Mononuclear cell (primary cell): ENCODE results near the gene KDM5A. TPM values are rescaled to one million over a fixed set of nuclear protein-coding genes. Genes with fewer than 3 reads are reported as not detected.
"Not testable (repeated sequence)": the region's sequence is repeated elsewhere in the genome, so short reads cannot be mapped to it uniquely, and the experiment has no call there.

ENCODE experiments used
- H3K27me3 ChIP-seq: 2 replicates; pipeline ENCODE4 v1.6.0; 2011; ENCODE audit warnings: low read length, control low read depth; ENCODE audit not compliant: insufficient read depth
- H3K4me1 ChIP-seq: 2 replicates; pipeline ENCODE4 v1.5.1; 2011; ENCODE audit warnings: mild to moderate bottlenecking, low read length, control low read depth; ENCODE audit not compliant: insufficient read depth
- H3K4me3 ChIP-seq: 2 replicates; pipeline ENCODE4 v1.5.1; 2011; ENCODE audit warnings: mild to moderate bottlenecking, low read length, moderate library complexity
- H3K9me3 ChIP-seq: 2 replicates; pipeline ENCODE4 v1.5.1; 2011; ENCODE audit warnings: low read depth, mild to moderate bottlenecking, control low read depth, low read length
- total RNA-seq: library from RNA; depleted of rRNA; stranded (reverse); fragments of >200 nt; gene quantifications from one replicate; pipeline ENCODE4 v1.2.3, GENCODE V29; 2012

KDM5A gene
- total RNA-seq = 123 TPM

DNA sequence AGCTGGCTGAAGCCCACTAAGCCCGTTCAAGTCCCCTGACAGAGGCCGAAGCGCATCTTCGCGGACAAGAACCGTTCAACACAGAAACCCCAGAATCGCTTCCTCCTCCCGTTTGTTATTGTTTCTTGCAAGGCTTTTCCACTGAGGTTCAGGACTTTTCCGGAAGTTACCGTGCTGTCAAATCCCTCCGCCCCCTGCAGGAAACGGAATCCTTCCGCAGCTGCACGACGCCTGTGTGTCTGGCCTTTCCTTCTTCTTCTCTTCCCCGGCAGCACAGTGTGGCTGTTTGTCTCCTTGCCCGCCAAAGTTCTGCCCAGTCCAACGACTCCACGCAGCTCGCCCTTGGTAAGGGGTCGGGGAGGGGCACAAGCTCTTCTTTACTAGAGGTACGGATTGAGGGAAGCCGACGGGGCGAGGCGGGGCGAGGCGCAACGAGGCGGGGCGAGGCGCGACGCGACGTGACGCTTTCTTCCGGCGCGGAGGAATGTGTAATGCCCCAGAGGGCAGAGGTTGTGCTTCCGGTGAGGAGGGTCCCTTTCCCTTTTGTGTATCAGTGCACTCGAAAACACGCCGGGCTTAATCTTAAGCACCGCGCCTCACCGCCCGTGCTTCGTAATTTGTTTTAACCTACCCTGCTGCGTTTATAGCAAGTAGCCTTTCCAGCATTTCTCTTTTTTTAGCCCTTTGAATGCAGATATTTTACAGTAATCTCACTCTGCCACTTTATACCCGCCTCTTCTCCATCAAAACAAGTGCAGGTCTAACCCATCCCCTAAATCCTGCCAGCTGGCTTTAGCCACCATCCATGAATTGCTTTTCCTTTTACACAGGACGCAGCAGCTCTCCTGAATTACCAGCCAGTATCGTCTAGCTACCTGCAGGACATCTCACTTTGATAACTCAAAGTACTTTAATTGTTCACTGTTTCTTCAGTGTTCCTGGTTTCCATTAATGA is at the start of gene KDM5A:
KDM5A (minus strand) TSS at position 179 of the 955 bp plus-strand sequence. CDS start 229 bp downstream, outside the sequence.
- H3K4me3 ChIP-seq = peak within 1 kb of the TSS; percentile 99
- H3K9me3 ChIP-seq = no peaks in the 10 kb centered on the region
- H3K27me3 ChIP-seq = no peaks in the 10 kb centered on the region
- peaks cover 31% of the 10 kb centered on the region for H3K4me1 ChIP-seq

DNA sequence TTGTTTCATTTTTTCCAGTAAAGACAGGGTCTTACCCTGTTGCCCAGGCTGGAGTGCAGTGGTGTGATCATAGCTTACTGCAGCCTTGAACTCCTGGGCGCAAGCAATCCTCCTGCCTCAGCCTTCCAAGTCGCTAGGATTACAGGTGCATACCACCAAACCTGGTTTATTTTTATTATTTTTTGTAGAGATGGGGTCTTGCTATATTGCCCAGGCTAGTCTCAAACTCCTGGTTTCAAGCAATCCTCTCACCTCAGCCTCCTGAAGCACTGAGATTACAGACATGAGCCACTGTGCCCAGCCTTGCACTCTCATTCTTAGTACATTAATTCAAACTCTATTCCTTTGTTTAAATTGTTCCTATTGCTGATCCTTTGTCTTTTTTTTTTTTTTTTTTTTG is 46.6 kb upstream of the KDM5A start:
- H3K9me3 ChIP-seq, H3K4me3 ChIP-seq, H3K27me3 ChIP-seq, H3K4me1 ChIP-seq: not testable (repeated sequence)

DNA sequence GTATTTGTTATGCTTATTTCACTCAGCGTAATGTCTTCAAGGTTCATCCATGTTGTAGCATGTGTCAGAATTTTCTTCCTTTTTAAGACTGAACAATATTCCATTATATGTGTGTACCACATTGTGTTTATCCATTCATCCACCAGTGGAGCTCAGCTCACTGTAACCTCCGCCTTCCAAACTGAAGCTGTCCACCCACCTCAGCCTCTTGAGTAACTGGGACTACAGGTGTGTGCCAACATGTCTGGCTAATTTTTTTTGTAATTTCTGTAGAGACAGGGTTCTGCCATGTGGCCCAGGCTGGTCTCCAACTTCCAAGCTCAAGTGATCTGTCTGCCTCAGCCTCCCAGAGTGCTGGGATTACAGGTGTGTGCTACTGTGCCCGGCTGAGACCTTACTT is 33.4 kb upstream of the KDM5A start:
- Histone ChIP-seq H3K27me3 (no peaks in the 10 kb centered on the region), H3K4me3 (no peak overlapping the region), H3K4me1 (no peaks in the 10 kb centered on the region), H3K9me3 (no peaks in the 10 kb centered on the region)

DNA sequence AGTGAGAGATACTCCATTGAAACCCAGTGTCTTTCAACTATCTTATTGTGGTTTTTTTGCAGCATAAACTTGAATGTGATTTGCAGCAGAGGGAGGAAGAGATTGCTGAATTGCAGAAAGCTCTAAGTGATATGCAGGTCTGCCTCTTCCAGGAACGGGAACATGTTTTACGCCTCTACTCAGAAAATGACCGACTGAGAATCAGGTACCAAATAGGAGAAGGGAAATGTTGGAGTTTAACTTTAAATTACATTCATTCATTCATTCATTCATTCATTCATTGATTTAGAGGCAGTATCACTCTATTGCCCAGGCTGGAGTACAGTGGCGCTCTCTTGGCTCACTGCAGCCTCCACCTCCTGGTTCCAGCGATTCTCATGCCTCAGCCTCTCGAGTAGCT is 29.3 kb upstream of the KDM5A start:
- Histone ChIP-seq H3K27me3 (no peaks in the 10 kb centered on the region), H3K9me3 (no peaks in the 10 kb centered on the region)

DNA sequence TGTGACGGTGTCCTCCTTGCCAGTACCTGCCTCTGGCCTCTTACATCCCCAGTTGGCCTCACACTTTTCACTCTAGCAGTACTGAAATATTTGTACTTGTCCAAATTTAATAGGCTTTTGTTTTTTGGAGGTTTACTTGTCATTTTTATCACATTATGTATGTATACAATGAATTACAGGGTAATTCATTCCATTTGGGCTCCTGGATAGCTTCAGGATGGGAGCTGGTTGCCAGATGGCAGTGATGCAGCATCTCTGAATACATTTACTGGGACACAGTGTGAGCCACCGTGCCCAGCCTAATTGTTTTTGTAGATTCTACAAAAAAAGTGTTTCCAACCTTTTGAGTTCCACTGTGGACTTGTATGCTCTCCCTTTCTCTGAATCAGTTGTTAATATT is 25.7 kb upstream of the KDM5A start:
- no peaks in the 10 kb centered on the region for H3K9me3 ChIP-seq
- no peak overlapping the region for H3K4me3 ChIP-seq
- H3K4me1 ChIP-seq = no peaks in the 10 kb centered on the region
- no peaks in the 10 kb centered on the region for H3K27me3 ChIP-seq

More for the DNA sequence above, 29.3 kb upstream of the KDM5A start:
- H3K4me1 ChIP-seq = no peaks in the 10 kb centered on the region
- H3K4me3 ChIP-seq = no peak overlapping the region

DNA sequence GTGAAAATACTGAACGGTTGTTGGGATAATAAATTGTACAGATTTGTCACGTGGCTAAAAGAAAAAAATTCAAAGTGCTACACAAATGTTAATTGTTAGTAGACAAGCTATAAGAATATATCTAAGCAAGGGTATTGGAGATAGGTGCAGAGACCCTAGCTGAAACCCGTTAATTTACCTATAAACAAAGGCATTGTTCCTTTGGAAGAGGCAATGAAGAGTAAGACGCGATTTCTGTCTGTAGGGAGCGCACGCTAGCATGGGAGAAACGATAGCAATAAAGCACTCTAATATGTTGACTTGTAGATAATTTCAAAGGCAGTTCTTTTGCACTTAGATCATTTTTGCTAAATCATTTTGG is 12.9 kb upstream of the KDM5A start:
- H3K4me3 ChIP-seq = peak overlapping the region; percentile 60
- no peaks in the 10 kb centered on the region for H3K27me3 ChIP-seq
- no peaks in the 10 kb centered on the region for H3K9me3 ChIP-seq
- H3K4me1 ChIP-seq = peaks cover 13% of the 10 kb centered on the region

DNA sequence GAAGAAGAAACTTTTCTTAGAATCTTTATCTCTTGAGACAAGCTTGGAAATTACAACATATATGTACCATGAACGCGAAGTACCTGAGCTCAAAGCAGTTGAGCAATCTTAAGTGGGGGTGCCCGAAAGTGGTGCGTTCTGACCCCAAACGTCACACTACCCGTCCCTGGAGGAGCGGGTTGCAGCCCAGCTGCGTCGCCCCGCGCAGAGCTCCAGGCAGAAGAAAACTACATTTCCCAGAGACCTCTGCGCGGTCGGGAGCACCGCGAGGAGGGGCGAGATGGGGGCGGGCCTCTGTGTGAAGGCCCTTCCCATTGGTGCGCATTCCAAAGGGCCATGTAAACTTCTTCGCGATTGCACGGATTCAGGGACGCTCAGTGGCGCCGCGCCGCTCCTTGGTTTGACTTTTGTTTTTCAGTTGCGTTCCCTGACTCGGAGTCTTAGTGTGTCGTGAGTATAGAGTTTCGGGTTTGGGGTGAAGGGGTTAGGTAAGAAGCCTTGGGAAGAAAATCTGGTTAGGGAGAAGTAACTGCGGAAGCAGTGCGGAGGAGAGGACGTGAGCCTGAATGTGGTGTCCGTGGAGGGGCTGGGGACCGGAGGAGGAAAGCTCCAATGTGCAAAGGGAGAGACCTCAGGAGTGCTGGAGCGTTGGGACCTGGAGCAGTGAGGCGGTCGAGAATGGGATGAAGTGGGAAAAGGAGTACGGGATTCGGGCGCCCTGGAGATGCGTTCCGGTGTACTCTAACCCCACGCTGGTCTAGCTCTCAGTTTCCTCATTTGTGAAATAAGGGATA is 12.3 kb upstream of the KDM5A start, which contains the start of gene CCDC77:
CCDC77 (plus strand) TSS at position 410 of the 794 bp plus-strand sequence. CDS start 7,740 bp downstream, outside the sequence.
- Histone ChIP-seq H3K4me3 (peak within 1 kb of the TSS; percentile 60), H3K4me1 (peaks cover 9% of the 10 kb centered on the region), H3K27me3 (no peaks in the 10 kb centered on the region), H3K9me3 (no peaks in the 10 kb centered on the region)

DNA sequence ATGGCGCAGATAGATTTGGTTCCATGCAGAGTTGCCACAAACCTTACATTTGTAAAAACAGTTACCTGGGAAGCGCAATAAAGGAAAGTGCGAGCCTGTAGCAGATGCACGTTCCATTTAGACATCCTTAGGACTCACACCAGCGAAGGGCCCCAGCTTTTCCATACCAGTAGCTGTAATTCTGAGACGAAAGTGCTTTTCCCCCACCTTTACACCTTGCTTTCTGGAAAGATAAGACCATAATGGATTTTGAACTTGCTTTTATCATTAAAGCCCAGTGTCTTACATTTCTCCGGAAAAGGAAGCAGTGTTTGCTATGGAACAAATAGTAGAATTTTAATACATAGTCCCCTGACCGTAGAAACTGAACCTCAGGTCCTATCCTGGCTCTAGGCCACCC is 11.7 kb upstream of the KDM5A start:
- Histone ChIP-seq H3K4me3 (peak overlapping the region; percentile 60), H3K27me3 (no peaks in the 10 kb centered on the region), H3K4me1 (peaks cover 9% of the 10 kb centered on the region), H3K9me3 (no peaks in the 10 kb centered on the region)

DNA sequence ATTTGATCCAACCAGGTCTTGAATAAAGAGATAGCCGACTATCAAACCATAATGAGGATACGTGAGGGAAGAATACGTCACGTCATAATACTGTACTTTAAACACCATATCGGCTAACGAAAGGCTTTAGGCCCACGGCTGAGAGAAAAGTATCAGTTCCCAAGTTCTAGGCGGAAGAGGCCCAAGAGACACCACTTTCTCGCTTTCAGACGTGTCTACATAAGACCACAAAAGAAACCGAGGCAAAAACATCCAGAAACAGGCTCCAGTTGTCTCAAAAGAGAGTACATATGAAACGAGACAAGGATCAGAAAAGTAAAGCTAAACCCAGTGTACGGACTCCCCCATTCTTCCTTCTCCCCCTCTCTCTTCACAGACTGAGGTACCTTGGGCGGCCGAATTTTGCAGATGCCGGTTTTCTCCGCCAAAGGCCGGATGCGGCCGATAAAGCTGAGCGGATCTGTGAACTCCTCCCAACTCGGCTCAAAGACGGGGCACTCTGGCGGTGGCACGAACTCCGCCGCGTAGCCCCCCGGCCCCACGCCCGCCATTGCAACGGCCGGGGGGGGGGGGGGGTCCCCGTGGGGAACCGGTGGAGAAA is 479 bp downstream of the KDM5A start:
- no peaks in the 10 kb centered on the region for H3K9me3 ChIP-seq
- peaks cover 31% of the 10 kb centered on the region for H3K4me1 ChIP-seq
- no peaks in the 10 kb centered on the region for H3K27me3 ChIP-seq
- peak overlapping the region; percentile 99 for H3K4me3 ChIP-seq

DNA sequence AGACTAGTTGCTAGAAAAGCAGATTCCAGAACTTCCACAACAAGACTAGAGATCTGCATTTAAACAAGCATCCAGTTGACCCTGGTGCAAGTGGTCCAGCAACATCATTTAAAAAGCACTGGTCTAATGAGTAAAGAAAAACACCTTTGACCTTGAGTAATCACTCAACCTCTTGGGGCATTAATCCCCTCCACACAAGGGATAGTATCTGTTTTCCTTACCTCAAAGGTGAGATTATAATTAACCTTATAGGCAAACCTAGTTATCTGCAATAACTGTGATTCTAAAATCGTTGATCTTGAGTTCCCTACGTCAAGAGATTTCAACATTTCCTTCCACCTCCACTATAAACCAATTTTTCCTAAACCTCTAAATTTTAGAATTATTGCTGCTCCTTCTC is 1.1 kb downstream of the KDM5A start:
- Histone ChIP-seq H3K27me3 (no peaks in the 10 kb centered on the region), H3K9me3 (no peaks in the 10 kb centered on the region), H3K4me1 (peaks cover 31% of the 10 kb centered on the region), H3K4me3 (peak overlapping the region; percentile 99)

DNA sequence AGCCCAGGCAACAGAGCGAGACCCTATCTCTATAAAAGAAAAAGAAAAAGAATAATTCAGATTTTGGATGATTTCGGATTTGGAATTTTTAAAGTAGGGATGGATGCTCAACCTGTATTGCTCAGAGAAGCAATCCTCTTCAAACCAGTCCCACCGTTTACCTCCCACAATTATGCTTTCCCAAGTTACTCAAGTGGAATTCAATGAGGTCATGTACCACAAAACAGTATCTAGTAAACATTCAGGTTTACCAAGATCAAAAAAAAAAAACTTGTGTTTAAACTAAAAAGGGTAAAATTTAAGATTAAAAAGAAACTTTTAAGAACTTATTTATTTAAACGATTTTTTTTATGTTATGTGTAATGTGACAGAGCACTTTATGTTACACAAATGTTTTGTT is 2.5 kb downstream of the KDM5A start:
- H3K4me3 ChIP-seq = no peak overlapping the region

DNA sequence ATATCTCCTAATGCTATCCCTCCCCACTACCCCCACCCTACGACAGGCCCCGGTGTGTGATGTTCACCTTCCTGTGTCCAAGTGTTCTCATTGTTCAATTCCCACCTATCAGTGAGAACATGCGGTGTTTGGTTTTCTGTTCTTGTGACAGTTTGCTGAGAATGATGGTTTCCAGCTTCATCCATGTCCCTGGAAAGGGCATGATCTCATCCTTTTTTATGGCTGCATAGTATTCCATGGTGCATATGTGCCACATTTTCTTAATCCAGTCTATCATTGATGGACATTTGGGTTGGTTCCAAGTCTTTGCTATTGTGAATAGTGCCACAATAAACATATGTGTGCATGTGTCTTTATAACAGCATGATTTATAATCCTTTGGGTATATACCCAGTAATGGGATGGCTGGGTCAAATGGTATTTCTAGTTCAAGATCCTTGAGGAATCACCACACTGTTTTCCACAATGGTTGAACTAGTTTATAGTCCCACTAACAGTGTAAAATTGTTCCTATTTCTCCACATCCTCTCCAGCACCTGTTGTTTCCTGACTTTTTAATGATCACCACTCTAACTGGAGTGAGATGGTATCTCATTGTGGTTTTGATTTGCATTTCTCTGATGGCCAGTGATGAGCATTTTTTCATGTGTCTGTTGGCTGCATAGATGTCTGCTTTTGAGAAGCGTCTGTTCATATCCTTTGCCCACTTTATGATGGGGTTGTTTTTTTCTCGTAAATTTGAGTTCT is 18.2 kb downstream of the KDM5A start:
- H3K4me3 ChIP-seq, H3K27me3 ChIP-seq, H3K4me1 ChIP-seq, H3K9me3 ChIP-seq: not testable (repeated sequence)

More for the DNA sequence above, 2.5 kb downstream of the KDM5A start:
- no peaks in the 10 kb centered on the region for H3K9me3 ChIP-seq
- H3K27me3 ChIP-seq = no peaks in the 10 kb centered on the region
- peaks cover 31% of the 10 kb centered on the region for H3K4me1 ChIP-seq

DNA sequence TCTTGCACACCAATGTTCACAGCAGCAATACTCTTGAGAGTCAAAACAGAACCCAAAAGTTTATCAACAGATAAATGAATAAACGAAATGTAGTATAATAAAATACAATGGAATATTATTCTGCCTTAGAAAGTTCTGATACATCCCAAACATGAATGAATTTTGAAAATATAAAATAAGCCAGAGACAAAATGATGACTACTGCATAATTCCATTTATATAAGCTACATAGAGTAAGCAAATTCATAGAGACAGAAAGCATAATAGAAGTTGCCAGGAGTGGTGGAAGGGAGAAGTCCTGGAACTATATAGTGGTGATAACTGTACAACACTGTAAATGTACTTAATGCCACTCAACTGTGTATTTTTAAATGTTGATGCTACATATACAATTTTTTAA is 21.1 kb downstream of the KDM5A start:
- H3K9me3 ChIP-seq = no peaks in the 10 kb centered on the region

DNA sequence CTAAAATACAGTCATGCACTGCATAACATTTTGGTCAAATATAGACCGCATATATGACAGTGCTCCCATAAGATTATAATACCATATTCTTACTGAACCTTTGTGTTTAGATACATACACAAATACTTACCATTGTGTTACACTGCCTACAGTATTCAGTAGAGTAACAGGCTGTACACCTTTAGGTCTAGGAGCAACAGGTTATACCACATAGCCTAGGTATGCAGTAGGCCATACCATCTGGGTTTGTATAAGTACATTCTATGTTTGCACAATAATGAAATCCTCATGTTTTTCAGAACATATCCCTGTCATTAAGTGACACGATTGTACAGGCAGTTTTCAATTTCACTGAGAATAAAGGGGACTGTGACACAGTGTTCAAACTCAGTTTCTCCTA is 22.3 kb downstream of the KDM5A start:
- no peaks in the 10 kb centered on the region for H3K27me3 ChIP-seq

More for the DNA sequence above, 21.1 kb downstream of the KDM5A start:
- Histone ChIP-seq H3K4me3 (no peak overlapping the region), H3K27me3 (no peaks in the 10 kb centered on the region), H3K4me1 (no peaks in the 10 kb centered on the region)

More for the DNA sequence above, 22.3 kb downstream of the KDM5A start:
- Histone ChIP-seq H3K4me1 (no peaks in the 10 kb centered on the region), H3K4me3 (no peak overlapping the region), H3K9me3 (no peaks in the 10 kb centered on the region)
